Lung microvascular endothelial cell (primary cell): ENCODE results near the gene SLC6A3. TPM values are rescaled to one million over a fixed set of nuclear protein-coding genes. Genes with fewer than 3 reads are reported as not detected.
A peak's percentile ranks its signal among the peaks of the same experiment; 100 is the strongest.
"Not testable (repeated sequence)": the region's sequence is repeated elsewhere in the genome, so short reads cannot be mapped to it uniquely, and the experiment has no call there.

Experiments
- DNase-seq, 2 donors: peaks; one replicate each; pipeline versions ENCODE4 v3.0.0 to v3.0.0-alpha.2; 2010; ENCODE audit warnings: low read depth in 2 of 2
- total RNA-seq: library from RNA; depleted of rRNA; stranded (reverse); fragments of >200 nt; gene quantifications from 2 replicates; pipeline ENCODE4 v1.2.1, GENCODE V29; 2014

SLC6A3 gene
- total RNA-seq, 1 donor from 2014 or later, result not detected

- no peak for DNase-seq
These were observed 33.2 kb upstream of the SLC6A3 start for GRCh38 chr5:1478271-1479035.

DNA sequence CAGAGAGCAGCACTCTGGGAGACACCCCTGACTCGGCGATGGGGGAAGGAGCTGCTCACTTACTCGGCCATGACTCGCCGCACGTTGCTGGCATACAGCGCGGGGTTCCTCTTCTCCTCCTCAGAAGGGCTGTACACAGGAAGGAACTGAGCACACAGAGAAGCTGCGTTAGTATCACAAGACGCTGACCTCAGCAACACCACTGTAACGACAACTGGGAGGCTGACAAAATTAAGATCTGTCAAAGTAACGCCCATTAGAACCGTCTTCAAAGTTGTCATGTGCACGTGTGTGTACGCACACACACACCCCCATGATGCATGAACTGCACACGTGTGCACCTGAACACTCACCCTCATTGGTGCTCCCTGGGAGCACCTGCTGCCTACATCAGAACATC lies 32.1 kb upstream of the SLC6A3 start:
- DNase-seq, result peak in 1 of 2 donors; percentile 47

DNA sequence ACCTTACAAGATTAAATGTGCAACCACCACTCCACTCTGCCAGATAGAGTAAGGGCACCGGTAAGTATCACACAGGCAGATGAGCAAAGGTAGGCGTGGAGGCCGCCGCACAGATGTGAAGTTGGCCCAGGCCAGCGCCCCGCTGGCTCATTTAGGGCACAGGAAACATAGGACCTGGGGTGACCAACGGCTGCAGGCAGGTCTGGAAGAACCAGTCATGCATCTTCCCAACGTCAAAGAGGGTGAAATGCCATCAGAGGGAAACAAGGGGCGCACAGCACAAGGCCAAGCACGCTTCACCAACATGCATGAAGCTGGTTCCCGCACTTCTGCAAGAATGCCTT lies 31.7 kb upstream of the SLC6A3 start:
- DNase-seq, result no peak

GRCh38 chr5:1476181-1476966 lies 31.1 kb upstream of the SLC6A3 start:
- no peak for DNase-seq

- not testable (repeated sequence) for DNase-seq
These were observed 30.3 kb upstream of the SLC6A3 start for GRCh38 chr5:1475544-1475900.

DNA sequence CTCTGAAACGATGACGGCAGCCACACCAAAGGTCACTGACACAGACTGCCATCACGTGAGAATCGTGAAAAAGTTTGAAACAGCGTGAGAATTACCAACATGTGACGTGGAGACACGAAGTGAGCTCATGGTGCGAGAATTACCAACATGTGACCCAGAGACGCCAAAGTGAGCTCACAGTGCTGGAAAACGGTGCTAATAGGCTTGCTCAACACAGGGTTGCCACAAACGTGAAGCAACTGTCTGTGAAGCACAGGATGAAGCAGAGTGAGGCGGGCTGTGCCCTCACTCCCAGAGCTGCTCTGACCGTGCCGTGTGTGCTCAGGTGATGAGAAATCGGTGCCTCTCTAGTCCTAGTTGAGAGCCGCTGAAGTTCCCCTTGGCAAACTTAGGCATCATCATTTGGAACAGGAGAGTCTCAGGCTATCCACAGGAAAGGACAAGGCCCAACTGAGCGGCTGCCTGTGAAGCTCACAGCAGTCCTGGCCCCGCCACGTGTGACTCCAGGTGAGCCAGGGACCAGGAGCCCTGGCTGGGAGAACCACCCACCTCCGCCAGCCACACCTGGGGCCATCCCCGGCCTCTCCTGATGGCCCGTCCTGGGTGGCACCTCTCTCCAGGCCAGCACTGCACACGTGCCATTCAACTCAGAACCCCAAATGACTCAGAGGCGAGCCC lies 29.8 kb upstream of the SLC6A3 start:
- no peak for DNase-seq

GRCh38 chr5:1474183-1474839 lies 29.1 kb upstream of the SLC6A3 start:
- no peak for DNase-seq

GRCh38 chr5:1473746-1474145 lies 28.5 kb upstream of the SLC6A3 start:
- DNase-seq, result no peak

DNA sequence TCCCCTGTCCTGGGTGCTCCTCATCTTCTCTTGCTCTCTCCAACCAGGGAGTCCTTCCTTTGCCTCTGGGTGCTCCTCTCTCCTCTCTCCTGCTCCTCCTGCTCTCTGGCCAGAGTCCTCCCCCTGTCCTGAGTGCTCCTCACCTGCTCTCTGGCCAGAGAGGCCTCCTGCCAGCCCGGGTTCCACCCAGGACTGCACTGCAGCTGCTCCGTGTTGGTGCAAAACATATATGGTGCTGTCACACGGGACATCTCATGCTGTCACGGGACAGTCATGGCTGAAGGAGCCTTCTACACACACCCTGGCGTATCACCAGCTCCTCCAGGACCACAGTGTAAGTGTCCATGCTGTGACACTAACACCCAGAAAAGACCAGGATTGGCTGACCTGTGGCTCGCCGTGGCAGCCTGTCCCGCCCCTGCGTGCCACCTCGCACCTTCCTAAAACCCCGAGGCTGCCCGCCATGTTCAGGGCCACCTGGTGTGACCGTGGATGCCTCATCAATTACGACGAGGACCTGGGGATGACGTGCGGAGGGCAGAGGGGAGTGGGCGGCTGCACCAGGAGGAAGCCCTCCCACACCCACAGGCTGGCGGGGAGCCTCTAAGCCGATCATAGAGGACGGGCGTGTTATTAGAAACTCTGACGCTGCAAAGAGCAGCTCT lies 27.9 kb upstream of the SLC6A3 start:
- DNase-seq, result no peak

DNA sequence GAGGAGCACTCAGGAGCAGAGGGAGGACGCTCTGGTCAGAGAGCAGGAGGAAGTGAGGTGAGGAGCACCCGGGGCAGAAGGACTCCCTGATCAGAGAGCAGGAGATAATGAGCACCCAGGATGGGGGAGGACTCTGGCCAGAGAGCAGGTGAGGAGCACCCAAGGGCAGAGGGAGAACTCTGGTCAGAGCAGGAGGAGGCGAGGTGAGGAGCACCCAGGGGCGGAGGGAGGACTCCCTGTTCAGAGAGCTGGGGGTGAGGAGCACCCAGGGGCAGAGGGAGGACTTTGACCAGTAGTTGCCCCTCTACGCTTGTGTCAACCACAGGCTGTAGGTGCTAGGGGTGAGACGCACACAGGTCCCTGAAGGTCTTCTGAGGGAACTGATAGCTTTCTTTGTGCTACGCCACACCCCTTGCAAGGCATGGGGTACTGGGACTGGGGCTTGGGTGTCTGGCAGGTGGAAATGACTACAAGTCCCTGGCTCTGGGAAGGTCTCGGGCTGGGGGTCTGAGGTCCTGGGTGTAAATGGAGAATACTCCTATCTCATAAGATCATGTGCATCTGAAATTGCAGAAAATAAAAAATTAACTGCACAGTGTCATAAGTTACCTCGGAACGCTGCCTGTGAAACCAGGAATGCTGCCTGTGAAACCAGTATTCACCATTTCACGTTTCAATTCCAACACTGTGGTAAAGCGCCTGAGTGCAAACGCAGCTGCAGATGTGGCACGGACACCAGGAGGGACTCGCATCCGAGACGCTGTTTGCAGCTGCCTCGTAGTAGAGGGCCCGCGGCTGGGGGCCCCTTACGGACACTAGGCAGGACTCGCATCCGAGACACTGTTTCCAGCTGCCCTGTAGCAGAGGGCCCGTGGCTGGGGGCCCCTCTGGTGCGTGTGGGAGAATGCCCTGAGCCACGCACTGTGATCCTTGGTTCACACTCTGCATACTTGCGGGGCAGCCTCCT lies 27.0 kb upstream of the SLC6A3 start:
- DNase-seq, result no peak

- DNase-seq, result no peak
These were observed 26.1 kb upstream of the SLC6A3 start for GRCh38 chr5:1471240-1471853.

DNA sequence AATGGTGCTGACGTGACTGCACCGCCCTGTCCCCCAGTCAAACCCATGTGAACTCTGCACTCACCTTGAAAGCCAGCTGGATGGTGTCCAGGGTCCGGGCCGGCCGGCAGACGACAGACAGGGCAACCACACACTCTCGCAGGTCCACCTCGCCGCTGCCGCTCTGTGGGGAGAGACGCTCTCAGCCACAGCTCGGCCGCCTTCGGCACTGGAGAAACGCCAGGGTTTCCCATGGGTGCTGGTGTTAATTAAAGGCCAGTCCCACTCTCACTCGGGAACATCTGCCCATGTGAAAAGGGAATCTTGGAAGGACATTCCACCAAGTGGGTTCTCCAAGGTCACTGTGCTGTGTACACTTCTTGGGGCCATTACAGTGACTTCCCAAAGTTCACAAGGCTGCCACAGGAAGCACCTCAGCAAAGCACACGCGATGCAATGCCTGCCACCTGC lies 25.5 kb upstream of the SLC6A3 start:
- DNase-seq, result no peak

DNA sequence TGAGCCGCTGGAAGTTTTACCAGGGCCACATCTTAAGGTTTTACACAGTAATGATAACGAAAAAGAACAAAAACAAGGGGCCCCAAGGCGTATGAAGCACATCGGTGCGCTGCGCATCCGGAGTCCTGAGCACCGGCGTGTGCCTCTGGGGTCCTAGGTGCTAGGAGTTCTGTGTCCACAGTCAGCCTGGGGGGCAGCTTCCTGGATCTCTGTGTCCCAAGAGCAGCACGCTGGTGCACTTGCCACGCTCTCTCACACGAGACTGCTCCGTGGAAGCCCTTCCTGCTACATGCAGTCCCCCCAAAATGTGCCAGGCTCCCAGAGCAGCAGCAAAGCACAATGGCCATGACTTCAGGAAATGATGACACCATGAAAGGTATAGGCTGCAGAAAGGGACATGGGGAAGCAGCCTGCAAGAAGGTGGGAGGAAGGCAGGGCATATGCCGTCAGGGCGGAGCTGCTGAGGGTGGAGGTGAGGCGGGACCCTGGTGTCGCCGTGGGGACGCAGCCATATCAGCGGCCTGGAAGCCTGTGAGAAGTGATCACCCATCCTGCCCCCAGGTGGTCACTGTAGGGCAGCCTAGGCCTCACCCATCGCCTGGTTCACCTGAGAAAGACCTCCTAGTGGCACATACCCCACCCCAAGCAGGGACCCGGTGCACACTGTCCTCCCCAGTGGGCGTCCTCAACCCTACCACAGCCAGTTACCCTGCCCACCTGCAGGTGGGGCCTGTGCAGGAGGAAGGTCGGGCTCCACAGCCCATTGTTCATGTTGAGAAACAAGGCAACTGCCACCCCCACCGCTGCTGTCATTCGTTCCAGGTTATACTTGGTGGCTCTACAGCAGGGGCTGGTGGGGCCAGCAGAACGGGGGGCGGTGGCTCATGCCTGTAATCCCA lies 23.6 kb upstream of the SLC6A3 start:
- DNase-seq, result no peak

DNA sequence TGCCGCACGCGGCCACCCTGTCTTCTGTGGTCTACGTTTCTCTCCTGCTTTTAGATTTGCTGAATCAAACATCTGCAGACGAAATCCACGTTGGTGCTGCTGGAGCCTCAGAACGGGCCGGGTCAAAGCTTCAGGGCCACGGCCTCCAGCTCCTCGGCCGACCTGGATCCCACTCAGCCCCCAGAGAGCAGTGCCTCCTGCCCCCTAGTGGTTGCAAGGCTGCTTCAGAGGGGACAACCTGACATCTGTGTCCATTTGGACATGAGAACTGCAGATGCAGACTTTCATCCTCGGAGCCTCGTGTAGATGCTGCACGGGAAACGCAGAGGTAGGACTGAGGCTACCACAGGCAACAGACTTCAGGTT lies 23.0 kb upstream of the SLC6A3 start:
- DNase-seq, result peak; percentile 36 to 54

DNA sequence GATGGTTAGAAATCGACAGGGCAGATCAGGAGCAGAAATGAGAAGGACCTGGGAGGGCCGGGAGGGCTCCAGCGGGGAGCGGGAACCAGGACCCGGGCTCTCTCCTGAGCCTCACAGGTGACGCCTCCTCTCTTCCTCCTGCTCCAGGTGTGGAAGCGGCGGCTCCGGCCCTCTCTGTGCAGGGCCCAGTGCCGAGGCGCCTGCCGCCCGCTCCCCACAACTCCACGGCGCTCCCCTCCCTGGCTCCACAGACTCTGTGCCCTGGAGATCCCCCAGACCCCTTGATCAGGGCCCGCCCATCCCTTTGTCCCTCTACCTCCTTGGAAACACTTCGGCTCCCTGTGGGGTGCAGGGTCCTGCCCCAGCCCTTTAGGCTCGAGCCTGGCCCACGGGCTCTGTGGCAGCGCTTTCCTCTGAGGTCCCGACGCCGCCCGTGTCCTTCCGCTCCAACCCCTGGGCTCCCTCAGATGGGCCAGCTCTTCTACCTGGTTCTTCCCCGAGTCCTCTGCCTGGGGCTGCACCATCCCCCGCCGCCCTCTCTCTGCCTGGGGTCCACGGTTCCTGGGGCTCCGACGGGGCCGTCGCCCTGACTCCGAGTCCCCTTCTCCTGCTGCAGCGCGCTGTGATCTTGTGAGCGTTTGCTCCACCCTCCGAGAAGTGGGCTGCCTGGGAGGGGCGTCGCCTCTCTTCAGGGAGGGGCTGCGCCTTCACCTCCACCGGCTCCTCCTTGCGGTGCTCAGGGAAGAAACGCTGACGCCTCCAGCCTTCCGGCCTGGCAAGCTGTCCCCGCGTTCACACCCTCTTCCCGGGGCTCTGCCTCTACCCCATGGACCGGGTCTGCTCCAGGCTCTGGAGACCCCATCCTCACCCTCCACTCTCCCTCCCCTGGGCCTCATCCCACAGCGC lies 22.4 kb upstream of the SLC6A3 start:
- no peak for DNase-seq

- no peak for DNase-seq
These were observed 21.5 kb upstream of the SLC6A3 start for GRCh38 chr5:1466631-1467265.

- DNase-seq, result no peak
These were observed 20.8 kb upstream of the SLC6A3 start for GRCh38 chr5:1465966-1466471.
